Measurements from ENCODE around the gene VMAC.

The VMAC gene

GRCh38 chr19:5941673-5942072 lies 37.0 kb downstream of the VMAC start:
- H3K27me3 ChIP-seq (ENCODE audit: control insufficient read depth in 3 of 3, insufficient read depth in 3 of 3, low read depth in 1 of 3, low read length in 3 of 3), result no peaks in the 10 kb centered on the region
- H3K23ac ChIP-seq (ENCODE audit: low read depth, low read length, poor library complexity), result no peak overlapping the region
- no peak overlapping the region for H3K18ac ChIP-seq (ENCODE audit: low read length)
- H3K4ac ChIP-seq (ENCODE audit: low read length), result no peak overlapping the region
- peaks cover 19% of the 10 kb centered on the region for H3K79me1 ChIP-seq (ENCODE audit: low read depth, low read length)
- H4K91ac ChIP-seq (ENCODE audit: low read depth, low read length, poor library complexity), result no peak overlapping the region
- no peak overlapping the region for H3K4me3 ChIP-seq (ENCODE audit: low read length in 2 of 2)
- no peak overlapping the region for H3K4me2 ChIP-seq (ENCODE audit: insufficient read depth, low read length, poor library complexity, severe bottlenecking)
- no peaks in the 10 kb centered on the region for H3K9me3 ChIP-seq (replicated peaks in 1 of 2; ENCODE audit: control insufficient read depth in 2 of 2, insufficient read depth in 1 of 2, low read depth in 1 of 2, low read length in 2 of 2)
- H3K4me1 ChIP-seq (ENCODE audit: control insufficient read depth in 2 of 2, insufficient read depth in 1 of 2, low read depth in 1 of 2, low read length in 2 of 2), result peaks cover 4 to 9% of the 10 kb centered on the region in 2 donors
- H2BK12ac ChIP-seq (ENCODE audit: low read length), result no peak overlapping the region
- H2BK120ac ChIP-seq (ENCODE audit: low read depth, low read length), result no peak overlapping the region
- WGBS, 2 donors (ENCODE audit: extremely low coverage in 2 of 2, insufficient read length in 2 of 2, insufficient replicate concordance in 1 of 2), result no CpG with 5 or more reads among the region's 11 CpGs
- no peak overlapping the region for H4K8ac ChIP-seq (ENCODE audit: low read depth, low read length)
- H3K27ac ChIP-seq (replicated peaks; ENCODE audit: low read length), result peak overlapping the region; percentile 45
- DNase-seq (ENCODE audit: low spot score), result no peak
- no peak overlapping the region for H3K14ac ChIP-seq (ENCODE audit: low read length)
- H2AFZ ChIP-seq (ENCODE audit: low read length), result no peak overlapping the region
- H2BK5ac ChIP-seq (ENCODE audit: low read length), result no peak overlapping the region
- no peak overlapping the region for H3K9ac ChIP-seq (ENCODE audit: low read depth, low read length, poor library complexity)
- H3K36me3 ChIP-seq (replicated peaks in 1 of 2; ENCODE audit: control insufficient read depth in 2 of 2, insufficient read depth in 2 of 2, low read length in 2 of 2), result peaks cover 15 to 82% of the 10 kb centered on the region in 2 donors
- no peak overlapping the region for H2BK15ac ChIP-seq (ENCODE audit: low read length)
- no peak overlapping the region for H2AK5ac ChIP-seq (ENCODE audit: low read depth, low read length)

- H3K23ac ChIP-seq (ENCODE audit: low read depth, low read length, poor library complexity), result no peak overlapping the region
- H3K4me2 ChIP-seq (ENCODE audit: insufficient read depth, low read length, poor library complexity, severe bottlenecking), result no peak overlapping the region
- no peak overlapping the region for H3K9ac ChIP-seq (ENCODE audit: low read depth, low read length, poor library complexity)
- H3K14ac ChIP-seq (ENCODE audit: low read length), result no peak overlapping the region
- H2BK5ac ChIP-seq (ENCODE audit: low read length), result no peak overlapping the region
- no peak overlapping the region for H4K8ac ChIP-seq (ENCODE audit: low read depth, low read length)
- no peak overlapping the region for H2BK12ac ChIP-seq (ENCODE audit: low read length)
- no peak overlapping the region for H3K18ac ChIP-seq (ENCODE audit: low read length)
- no peaks in the 10 kb centered on the region for H3K9me3 ChIP-seq (replicated peaks in 1 of 2; ENCODE audit: control insufficient read depth in 2 of 2, insufficient read depth in 1 of 2, low read depth in 1 of 2, low read length in 2 of 2)
- H3K27ac ChIP-seq (replicated peaks; ENCODE audit: low read length), result no peak overlapping the region
- no peak overlapping the region for H4K91ac ChIP-seq (ENCODE audit: low read depth, low read length, poor library complexity)
- H3K79me1 ChIP-seq (ENCODE audit: low read depth, low read length), result peaks cover 23% of the 10 kb centered on the region
- H3K4ac ChIP-seq (ENCODE audit: low read length), result no peak overlapping the region
- H2BK15ac ChIP-seq (ENCODE audit: low read length), result no peak overlapping the region
- no peak for DNase-seq (ENCODE audit: low spot score)
- H2BK120ac ChIP-seq (ENCODE audit: low read depth, low read length), result no peak overlapping the region
- H3K4me3 ChIP-seq (ENCODE audit: low read length in 2 of 2), result no peak overlapping the region
- peaks cover 6 to 14% of the 10 kb centered on the region in 2 donors for H3K4me1 ChIP-seq (ENCODE audit: control insufficient read depth in 2 of 2, insufficient read depth in 1 of 2, low read depth in 1 of 2, low read length in 2 of 2)
- H2AFZ ChIP-seq (ENCODE audit: low read length), result no peak overlapping the region
- no CpG with 5 or more reads among the region's 10 CpGs for WGBS, 2 donors (ENCODE audit: extremely low coverage in 2 of 2, insufficient read length in 2 of 2, insufficient replicate concordance in 1 of 2)
- peaks cover 11 to 75% of the 10 kb centered on the region in 2 donors for H3K36me3 ChIP-seq (replicated peaks in 1 of 2; ENCODE audit: control insufficient read depth in 2 of 2, insufficient read depth in 2 of 2, low read length in 2 of 2)
- H3K27me3 ChIP-seq (ENCODE audit: control insufficient read depth in 3 of 3, insufficient read depth in 3 of 3, low read depth in 1 of 3, low read length in 3 of 3), result no peaks in the 10 kb centered on the region
- no peak overlapping the region for H2AK5ac ChIP-seq (ENCODE audit: low read depth, low read length)
These were observed 38.4 kb downstream of the VMAC start for GRCh38 chr19:5943045-5943444.

GRCh38 chr19:5943623-5944022 lies 39.0 kb downstream of the VMAC start:
- Histone ChIP-seq H3K9ac (ENCODE audit: low read depth, low read length, poor library complexity) (peak overlapping the region; percentile 26), H3K23ac (ENCODE audit: low read depth, low read length, poor library complexity) (peak overlapping the region; percentile 20), H4K8ac (ENCODE audit: low read depth, low read length) (no peak overlapping the region), H3K9me3 (replicated peaks in 1 of 2; ENCODE audit: control insufficient read depth in 2 of 2, insufficient read depth in 1 of 2, low read depth in 1 of 2, low read length in 2 of 2) (no peaks in the 10 kb centered on the region), H3K27me3 (ENCODE audit: control insufficient read depth in 3 of 3, insufficient read depth in 3 of 3, low read depth in 1 of 3, low read length in 3 of 3) (no peaks in the 10 kb centered on the region), H3K18ac (ENCODE audit: low read length) (no peak overlapping the region), H2BK12ac (ENCODE audit: low read length) (no peak overlapping the region), H3K4me3 (ENCODE audit: low read length in 2 of 2) (no peak overlapping the region), H2BK120ac (ENCODE audit: low read depth, low read length) (peak overlapping the region; percentile 12), H3K14ac (ENCODE audit: low read length) (no peak overlapping the region), H3K27ac (replicated peaks; ENCODE audit: low read length) (no peak overlapping the region), H3K4ac (ENCODE audit: low read length) (no peak overlapping the region), H4K91ac (ENCODE audit: low read depth, low read length, poor library complexity) (no peak overlapping the region), H3K36me3 (replicated peaks in 1 of 2; ENCODE audit: control insufficient read depth in 2 of 2, insufficient read depth in 2 of 2, low read length in 2 of 2) (peaks cover 11 to 73% of the 10 kb centered on the region in 2 donors), H2AK5ac (ENCODE audit: low read depth, low read length) (no peak overlapping the region), H3K79me1 (ENCODE audit: low read depth, low read length) (peaks cover 23% of the 10 kb centered on the region), H2BK5ac (ENCODE audit: low read length) (no peak overlapping the region), H3K4me2 (ENCODE audit: insufficient read depth, low read length, poor library complexity, severe bottlenecking) (no peak overlapping the region), H2BK15ac (ENCODE audit: low read length) (no peak overlapping the region), H3K4me1 (ENCODE audit: control insufficient read depth in 2 of 2, insufficient read depth in 1 of 2, low read depth in 1 of 2, low read length in 2 of 2) (peaks cover 6 to 14% of the 10 kb centered on the region in 2 donors), H2AFZ (ENCODE audit: low read length) (no peak overlapping the region)
- no peak for DNase-seq (ENCODE audit: low spot score)
- no CpG with 5 or more reads among the region's 10 CpGs for whole genome bisulfite sequencing, 2 donors (ENCODE audit: extremely low coverage in 2 of 2, insufficient read length in 2 of 2, insufficient replicate concordance in 1 of 2)

GRCh38 chr19:5947435-5947834 lies 42.8 kb downstream of the VMAC start:
- no peak overlapping the region for H3K23ac ChIP-seq (ENCODE audit: low read depth, low read length, poor library complexity)
- no peak overlapping the region for H3K4me2 ChIP-seq (ENCODE audit: insufficient read depth, low read length, poor library complexity, severe bottlenecking)
- H3K9ac ChIP-seq (ENCODE audit: low read depth, low read length, poor library complexity), result no peak overlapping the region
- H2AFZ ChIP-seq (ENCODE audit: low read length), result no peak overlapping the region
- no peaks in the 10 kb centered on the region for H3K9me3 ChIP-seq (replicated peaks in 1 of 2; ENCODE audit: control insufficient read depth in 2 of 2, insufficient read depth in 1 of 2, low read depth in 1 of 2, low read length in 2 of 2)
- H3K18ac ChIP-seq (ENCODE audit: low read length), result no peak overlapping the region
- no peaks in the 10 kb centered on the region for H3K27me3 ChIP-seq (ENCODE audit: control insufficient read depth in 3 of 3, insufficient read depth in 3 of 3, low read depth in 1 of 3, low read length in 3 of 3)
- H3K4ac ChIP-seq (ENCODE audit: low read length), result no peak overlapping the region
- peaks cover 24 to 27% of the 10 kb centered on the region in 2 donors for H3K4me1 ChIP-seq (ENCODE audit: control insufficient read depth in 2 of 2, insufficient read depth in 1 of 2, low read depth in 1 of 2, low read length in 2 of 2)
- no peak overlapping the region for H2BK15ac ChIP-seq (ENCODE audit: low read length)
- no peak overlapping the region for H3K14ac ChIP-seq (ENCODE audit: low read length)
- H3K27ac ChIP-seq (replicated peaks; ENCODE audit: low read length), result no peak overlapping the region
- no peak overlapping the region for H2BK5ac ChIP-seq (ENCODE audit: low read length)
- no peak for DNase-seq (ENCODE audit: low spot score)
- no peak overlapping the region for H2BK120ac ChIP-seq (ENCODE audit: low read depth, low read length)
- H2AK5ac ChIP-seq (ENCODE audit: low read depth, low read length), result no peak overlapping the region
- no peak overlapping the region for H2BK12ac ChIP-seq (ENCODE audit: low read length)
- peaks cover 23% of the 10 kb centered on the region for H3K79me1 ChIP-seq (ENCODE audit: low read depth, low read length)
- no peak overlapping the region for H4K91ac ChIP-seq (ENCODE audit: low read depth, low read length, poor library complexity)
- peaks cover 0 to 58% of the 10 kb centered on the region in 2 donors for H3K36me3 ChIP-seq (replicated peaks in 1 of 2; ENCODE audit: control insufficient read depth in 2 of 2, insufficient read depth in 2 of 2, low read length in 2 of 2)
- WGBS, 2 donors (ENCODE audit: extremely low coverage in 2 of 2, insufficient read length in 2 of 2, insufficient replicate concordance in 1 of 2), result no CpG with 5 or more reads among the region's 13 CpGs
- no peak overlapping the region for H3K4me3 ChIP-seq (ENCODE audit: low read length in 2 of 2)
- no peak overlapping the region for H4K8ac ChIP-seq (ENCODE audit: low read depth, low read length)
